ENCODE measurements around the gene GPR146. TPM values are rescaled to one million over a fixed set of nuclear protein-coding genes. Genes with fewer than 3 reads are reported as not detected.

Gene GPR146
- total RNA-seq, 1 experiment from 2014 or later, result 0.92 TPM

DNA sequence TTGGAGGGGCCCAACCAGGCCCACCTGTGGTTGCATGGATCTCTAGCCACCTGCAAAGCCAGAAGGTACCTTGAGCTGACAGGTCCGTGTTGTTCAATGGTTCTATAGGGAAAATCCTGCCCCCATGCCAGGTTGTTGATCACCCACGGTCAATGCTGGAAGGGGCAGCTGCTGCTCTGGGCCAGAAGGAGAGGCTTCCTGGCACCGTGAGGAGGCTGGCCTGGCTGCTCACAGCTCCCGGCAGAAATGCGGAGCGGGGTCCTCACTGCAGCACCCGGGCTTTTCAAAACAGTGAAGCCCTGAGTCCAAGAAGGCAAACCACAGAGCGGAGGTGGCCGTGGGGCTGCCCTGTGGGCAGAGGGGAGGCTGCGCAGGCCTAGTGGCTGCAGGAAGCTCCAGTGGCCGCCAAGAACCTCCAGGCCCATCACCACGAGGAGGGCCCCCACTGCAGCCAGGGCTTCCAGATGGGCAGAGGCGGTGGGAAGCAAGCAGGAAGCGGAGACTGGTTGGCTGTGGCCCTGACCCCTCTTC is 25.0 kb upstream of the GPR146 start (continued):
- TF ChIP-seq, protein P1, sequence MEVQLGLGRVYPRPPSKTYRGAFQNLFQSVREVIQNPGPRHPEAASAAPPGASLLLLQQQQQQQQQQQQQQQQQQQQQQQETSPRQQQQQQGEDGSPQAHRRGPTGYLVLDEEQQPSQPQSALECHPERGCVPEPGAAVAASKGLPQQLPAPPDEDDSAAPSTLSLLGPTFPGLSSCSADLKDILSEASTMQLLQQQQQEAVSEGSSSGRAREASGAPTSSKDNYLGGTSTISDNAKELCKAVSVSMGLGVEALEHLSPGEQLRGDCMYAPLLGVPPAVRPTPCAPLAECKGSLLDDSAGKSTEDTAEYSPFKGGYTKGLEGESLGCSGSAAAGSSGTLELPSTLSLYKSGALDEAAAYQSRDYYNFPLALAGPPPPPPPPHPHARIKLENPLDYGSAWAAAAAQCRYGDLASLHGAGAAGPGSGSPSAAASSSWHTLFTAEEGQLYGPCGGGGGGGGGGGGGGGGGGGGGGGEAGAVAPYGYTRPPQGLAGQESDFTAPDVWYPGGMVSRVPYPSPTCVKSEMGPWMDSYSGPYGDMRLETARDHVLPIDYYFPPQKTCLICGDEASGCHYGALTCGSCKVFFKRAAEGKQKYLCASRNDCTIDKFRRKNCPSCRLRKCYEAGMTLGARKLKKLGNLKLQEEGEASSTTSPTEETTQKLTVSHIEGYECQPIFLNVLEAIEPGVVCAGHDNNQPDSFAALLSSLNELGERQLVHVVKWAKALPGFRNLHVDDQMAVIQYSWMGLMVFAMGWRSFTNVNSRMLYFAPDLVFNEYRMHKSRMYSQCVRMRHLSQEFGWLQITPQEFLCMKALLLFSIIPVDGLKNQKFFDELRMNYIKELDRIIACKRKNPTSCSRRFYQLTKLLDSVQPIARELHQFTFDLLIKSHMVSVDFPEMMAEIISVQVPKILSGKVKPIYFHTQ (CRISPR knock-in tag; IDR thresholded peaks at IDR 0.05), result no peak
- TF ChIP-seq ETV6 (CRISPR knock-in tag; IDR thresholded peaks at IDR 0.05), result no peak
- TF ChIP-seq KAT7 (CRISPR knock-in tag; IDR thresholded peaks at IDR 0.05; ENCODE audit: borderline replicate concordance), result no peak
- no peak for TF ChIP-seq SMAD3 (CRISPR knock-in tag; IDR thresholded peaks at IDR 0.05; ENCODE audit: borderline replicate concordance)
- TF ChIP-seq, protein P2, sequence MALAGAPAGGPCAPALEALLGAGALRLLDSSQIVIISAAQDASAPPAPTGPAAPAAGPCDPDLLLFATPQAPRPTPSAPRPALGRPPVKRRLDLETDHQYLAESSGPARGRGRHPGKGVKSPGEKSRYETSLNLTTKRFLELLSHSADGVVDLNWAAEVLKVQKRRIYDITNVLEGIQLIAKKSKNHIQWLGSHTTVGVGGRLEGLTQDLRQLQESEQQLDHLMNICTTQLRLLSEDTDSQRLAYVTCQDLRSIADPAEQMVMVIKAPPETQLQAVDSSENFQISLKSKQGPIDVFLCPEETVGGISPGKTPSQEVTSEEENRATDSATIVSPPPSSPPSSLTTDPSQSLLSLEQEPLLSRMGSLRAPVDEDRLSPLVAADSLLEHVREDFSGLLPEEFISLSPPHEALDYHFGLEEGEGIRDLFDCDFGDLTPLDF (CRISPR knock-in tag; IDR thresholded peaks at IDR 0.05), result no peak
- TF ChIP-seq, protein P3, sequence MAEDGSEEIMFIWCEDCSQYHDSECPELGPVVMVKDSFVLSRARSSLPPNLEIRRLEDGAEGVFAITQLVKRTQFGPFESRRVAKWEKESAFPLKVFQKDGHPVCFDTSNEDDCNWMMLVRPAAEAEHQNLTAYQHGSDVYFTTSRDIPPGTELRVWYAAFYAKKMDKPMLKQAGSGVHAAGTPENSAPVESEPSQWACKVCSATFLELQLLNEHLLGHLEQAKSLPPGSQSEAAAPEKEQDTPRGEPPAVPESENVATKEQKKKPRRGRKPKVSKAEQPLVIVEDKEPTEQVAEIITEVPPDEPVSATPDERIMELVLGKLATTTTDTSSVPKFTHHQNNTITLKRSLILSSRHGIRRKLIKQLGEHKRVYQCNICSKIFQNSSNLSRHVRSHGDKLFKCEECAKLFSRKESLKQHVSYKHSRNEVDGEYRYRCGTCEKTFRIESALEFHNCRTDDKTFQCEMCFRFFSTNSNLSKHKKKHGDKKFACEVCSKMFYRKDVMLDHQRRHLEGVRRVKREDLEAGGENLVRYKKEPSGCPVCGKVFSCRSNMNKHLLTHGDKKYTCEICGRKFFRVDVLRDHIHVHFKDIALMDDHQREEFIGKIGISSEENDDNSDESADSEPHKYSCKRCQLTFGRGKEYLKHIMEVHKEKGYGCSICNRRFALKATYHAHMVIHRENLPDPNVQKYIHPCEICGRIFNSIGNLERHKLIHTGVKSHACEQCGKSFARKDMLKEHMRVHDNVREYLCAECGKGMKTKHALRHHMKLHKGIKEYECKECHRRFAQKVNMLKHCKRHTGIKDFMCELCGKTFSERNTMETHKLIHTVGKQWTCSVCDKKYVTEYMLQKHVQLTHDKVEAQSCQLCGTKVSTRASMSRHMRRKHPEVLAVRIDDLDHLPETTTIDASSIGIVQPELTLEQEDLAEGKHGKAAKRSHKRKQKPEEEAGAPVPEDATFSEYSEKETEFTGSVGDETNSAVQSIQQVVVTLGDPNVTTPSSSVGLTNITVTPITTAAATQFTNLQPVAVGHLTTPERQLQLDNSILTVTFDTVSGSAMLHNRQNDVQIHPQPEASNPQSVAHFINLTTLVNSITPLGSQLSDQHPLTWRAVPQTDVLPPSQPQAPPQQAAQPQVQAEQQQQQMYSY (CRISPR knock-in tag; IDR thresholded peaks at IDR 0.05), result no peak
- TF ChIP-seq, protein P4, sequence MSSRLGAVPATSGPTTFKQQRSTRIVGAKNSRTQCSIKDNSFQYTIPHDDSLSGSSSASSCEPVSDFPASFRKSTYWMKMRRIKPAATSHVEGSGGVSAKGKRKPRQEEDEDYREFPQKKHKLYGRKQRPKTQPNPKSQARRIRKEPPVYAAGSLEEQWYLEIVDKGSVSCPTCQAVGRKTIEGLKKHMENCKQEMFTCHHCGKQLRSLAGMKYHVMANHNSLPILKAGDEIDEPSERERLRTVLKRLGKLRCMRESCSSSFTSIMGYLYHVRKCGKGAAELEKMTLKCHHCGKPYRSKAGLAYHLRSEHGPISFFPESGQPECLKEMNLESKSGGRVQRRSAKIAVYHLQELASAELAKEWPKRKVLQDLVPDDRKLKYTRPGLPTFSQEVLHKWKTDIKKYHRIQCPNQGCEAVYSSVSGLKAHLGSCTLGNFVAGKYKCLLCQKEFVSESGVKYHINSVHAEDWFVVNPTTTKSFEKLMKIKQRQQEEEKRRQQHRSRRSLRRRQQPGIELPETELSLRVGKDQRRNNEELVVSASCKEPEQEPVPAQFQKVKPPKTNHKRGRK (CRISPR knock-in tag; IDR thresholded peaks at IDR 0.05; ENCODE audit: borderline replicate concordance), result no peak

DNA sequence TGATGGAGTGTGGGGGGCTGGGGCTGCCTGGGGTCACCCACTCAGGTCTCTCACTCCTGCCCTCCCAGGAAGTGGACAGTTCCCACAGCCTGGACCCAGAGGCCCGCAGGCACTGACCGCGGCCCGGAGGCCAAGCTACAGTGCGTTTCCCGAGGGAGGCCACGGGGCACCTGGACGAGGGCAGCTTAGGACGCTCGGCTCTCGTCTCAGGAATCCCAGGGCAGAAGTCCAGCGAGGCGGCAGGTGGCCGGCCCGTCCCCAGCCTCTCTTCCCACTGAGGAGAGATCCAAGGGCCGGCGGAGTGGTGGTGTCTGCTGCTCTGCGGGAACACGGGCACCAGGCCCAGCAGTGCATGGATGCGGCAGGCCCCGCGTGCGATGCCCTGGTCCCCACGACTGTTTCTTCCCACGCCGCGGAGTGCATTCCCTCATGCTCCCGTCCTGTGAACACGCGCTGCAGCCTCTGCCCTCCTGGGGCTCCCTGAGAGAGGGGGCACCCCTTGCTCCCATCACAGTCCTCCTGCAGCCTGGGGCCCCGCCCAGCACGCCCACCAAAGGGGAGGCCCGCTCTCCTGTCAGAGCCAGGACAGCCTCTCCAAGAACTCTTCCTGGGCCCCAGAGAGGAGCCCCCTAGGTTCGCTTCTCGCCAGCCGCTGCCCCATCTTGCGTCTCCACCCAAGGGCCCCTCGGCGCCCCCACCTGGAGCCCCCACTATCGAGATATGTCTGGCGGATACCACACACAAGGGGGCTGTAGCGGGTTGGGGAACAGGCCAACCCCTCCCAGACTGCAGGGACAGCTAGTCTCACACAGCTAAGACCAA is 24.3 kb upstream of the GPR146 start:
- POLR2A ChIA-PET, result no interaction called here
- no peaks in the 10 kb centered on the region for H3K27me3 Mint-ChIP-seq (ENCODE audit: low read depth)
- no peaks in the 10 kb centered on the region; the same call in 1 of the 2 replicates for H3K36me3 Mint-ChIP-seq
- DNase-seq (ENCODE audit: low spot score) (no peak), ATAC-seq (peak; percentile 14; the same call in 1 of the 2 replicates)
- H3K27ac Mint-ChIP-seq, result no peak overlapping the region
- H3K4me3 Mint-ChIP-seq, result no peak overlapping the region
- no peaks in the 10 kb centered on the region for H3K4me1 Mint-ChIP-seq
- CTCF ChIA-PET, result interaction anchor here (0.7 to 3.7 kb wide), 7 partner anchors 22 to 488 kb away, joined by 3 to 20 read pairs (median 5); no protein-coding TSS in a partner anchor
- TF ChIP-seq, protein P5, sequence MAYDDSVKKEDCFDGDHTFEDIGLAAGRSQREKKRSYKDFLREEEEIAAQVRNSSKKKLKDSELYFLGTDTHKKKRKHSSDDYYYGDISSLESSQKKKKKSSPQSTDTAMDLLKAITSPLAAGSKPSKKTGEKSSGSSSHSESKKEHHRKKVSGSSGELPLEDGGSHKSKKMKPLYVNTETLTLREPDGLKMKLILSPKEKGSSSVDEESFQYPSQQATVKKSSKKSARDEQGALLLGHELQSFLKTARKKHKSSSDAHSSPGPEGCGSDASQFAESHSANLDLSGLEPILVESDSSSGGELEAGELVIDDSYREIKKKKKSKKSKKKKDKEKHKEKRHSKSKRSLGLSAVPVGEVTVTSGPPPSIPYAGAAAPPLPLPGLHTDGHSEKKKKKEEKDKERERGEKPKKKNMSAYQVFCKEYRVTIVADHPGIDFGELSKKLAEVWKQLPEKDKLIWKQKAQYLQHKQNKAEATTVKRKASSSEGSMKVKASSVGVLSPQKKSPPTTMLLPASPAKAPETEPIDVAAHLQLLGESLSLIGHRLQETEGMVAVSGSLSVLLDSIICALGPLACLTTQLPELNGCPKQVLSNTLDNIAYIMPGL (CRISPR knock-in tag; IDR thresholded peaks at IDR 0.05), result no peak
- TF ChIP-seq ZBTB21 (CRISPR knock-in tag; IDR thresholded peaks at IDR 0.05; ENCODE audit: borderline replicate concordance) (no peak), ZNF317 (CRISPR knock-in tag; IDR thresholded peaks at IDR 0.05; ENCODE audit: borderline replicate concordance, low read depth) (no peak), RORB (CRISPR knock-in tag; IDR thresholded peaks at IDR 0.05) (no peak), NFE2L1 (CRISPR knock-in tag; IDR thresholded peaks at IDR 0.05) (no peak), FOXP1 (CRISPR knock-in tag; IDR thresholded peaks at IDR 0.05; ENCODE audit: borderline replicate concordance) (no peak), CBFB (CRISPR knock-in tag; IDR thresholded peaks at IDR 0.05; ENCODE audit: low read depth) (no peak), NFATC4 (CRISPR knock-in tag; IDR thresholded peaks at IDR 0.05) (no peak), FOXJ3 (CRISPR knock-in tag; IDR thresholded peaks at IDR 0.05; ENCODE audit: borderline replicate concordance) (no peak), TEAD4 (CRISPR knock-in tag; IDR thresholded peaks at IDR 0.05) (no peak), NR1H2 (CRISPR knock-in tag; IDR thresholded peaks at IDR 0.05) (no peak), SMAD3 (CRISPR knock-in tag; IDR thresholded peaks at IDR 0.05; ENCODE audit: borderline replicate concordance) (no peak), ZNF138 (CRISPR knock-in tag; conservative IDR thresholded peaks at IDR 0.05) (no peak)
- TF ChIP-seq, protein P6, sequence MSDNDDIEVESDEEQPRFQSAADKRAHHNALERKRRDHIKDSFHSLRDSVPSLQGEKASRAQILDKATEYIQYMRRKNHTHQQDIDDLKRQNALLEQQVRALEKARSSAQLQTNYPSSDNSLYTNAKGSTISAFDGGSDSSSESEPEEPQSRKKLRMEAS (CRISPR knock-in tag; IDR thresholded peaks at IDR 0.05), result no peak
- H3K9me3 Mint-ChIP-seq, result no peaks in the 10 kb centered on the region
